GM21447 (cell line): ENCODE results near the gene ANKRD12.
"Not testable (repeated sequence)": the region's sequence is repeated elsewhere in the genome, so short reads cannot be mapped to it uniquely, and the experiment has no call there.

Experiments used
- ATAC-seq: cut with Tn5 transposase; IDR thresholded peaks from one replicate; pipeline ENCODE4 v1.9.1; 2021; ENCODE audit not compliant: unreplicated experiment

Gene ANKRD12

GRCh38 chr18:9136315-9137155, at the start of gene ANKRD12:
Gene ANKRD12 (plus strand): TSS chr18:9136781. CDS start chr18:9182433, 45,652 bp downstream.
- peak; percentile 60 for ATAC-seq

GRCh38 chr18:9087144-9087543, 49.4 kb upstream of the ANKRD12 start:
- ATAC-seq: no peak

GRCh38 chr18:9088252-9088651, 48.3 kb upstream of the ANKRD12 start:
- no peak for ATAC-seq

GRCh38 chr18:9088727-9089126, 47.9 kb upstream of the ANKRD12 start:
- ATAC-seq: not testable (repeated sequence)

- no peak for ATAC-seq
Observed at GRCh38 chr18:9090578-9090977, 46.0 kb upstream of the ANKRD12 start.

- no peak for ATAC-seq
Observed at GRCh38 chr18:9091066-9091476, 45.5 kb upstream of the ANKRD12 start.

- ATAC-seq: no peak
Observed at GRCh38 chr18:9092665-9093064, 43.9 kb upstream of the ANKRD12 start.

- ATAC-seq: not testable (repeated sequence)
Observed at GRCh38 chr18:9093109-9093508, 43.5 kb upstream of the ANKRD12 start.

- no peak for ATAC-seq
Observed at GRCh38 chr18:9094307-9095226, 42.0 kb upstream of the ANKRD12 start.

- ATAC-seq: peak; percentile 93
Observed at GRCh38 chr18:9095297-9096006, 41.1 kb upstream of the ANKRD12 start.

- no peak for ATAC-seq
Observed at GRCh38 chr18:9096007-9096371, 40.6 kb upstream of the ANKRD12 start.

- no peak for ATAC-seq
Observed at GRCh38 chr18:9096685-9097084, 39.9 kb upstream of the ANKRD12 start.

- no peak for ATAC-seq
Observed at GRCh38 chr18:9097349-9097748, 39.2 kb upstream of the ANKRD12 start.

- no peak for ATAC-seq
Observed at GRCh38 chr18:9100796-9101195, 35.8 kb upstream of the ANKRD12 start.

GRCh38 chr18:9101730-9102507, 34.7 kb upstream of the ANKRD12 start:
- peak; percentile 3 for ATAC-seq

GRCh38 chr18:9102508-9103375, 33.8 kb upstream of the ANKRD12 start, which contains the start of gene NDUFV2:
Gene NDUFV2 (plus strand): TSS chr18:9102699. CDS start chr18:9102744, 45 bp downstream.
- ATAC-seq: peak; percentile 83

GRCh38 chr18:9103376-9103873, 33.2 kb upstream of the ANKRD12 start:
- no peak for ATAC-seq

GRCh38 chr18:9104244-9104901, 32.2 kb upstream of the ANKRD12 start:
- no peak for ATAC-seq

- ATAC-seq: no peak
Observed at GRCh38 chr18:9105420-9105819, 31.2 kb upstream of the ANKRD12 start.
